DND-41 (cell line): ENCODE results near the gene NLRP4.

Experiments used
- CTCF ChIP-seq: IDR thresholded peaks from 2 replicates; pipeline ENCODE4 v1.5.1; 2012; ENCODE audit warnings: borderline replicate concordance, low read length, moderate library complexity, mild to moderate bottlenecking; ENCODE audit not compliant: poor library complexity, severe bottlenecking; ENCODE audit errors: extremely low read depth
- EZH2 ChIP-seq: IDR thresholded peaks from 3 replicates; pipeline ENCODE4 v1.6.1; 2012; ENCODE audit warnings: borderline replicate concordance, low read depth, mild to moderate bottlenecking, moderate library complexity, low read length, inconsistent platforms; ENCODE audit not compliant: severe bottlenecking

DNA sequence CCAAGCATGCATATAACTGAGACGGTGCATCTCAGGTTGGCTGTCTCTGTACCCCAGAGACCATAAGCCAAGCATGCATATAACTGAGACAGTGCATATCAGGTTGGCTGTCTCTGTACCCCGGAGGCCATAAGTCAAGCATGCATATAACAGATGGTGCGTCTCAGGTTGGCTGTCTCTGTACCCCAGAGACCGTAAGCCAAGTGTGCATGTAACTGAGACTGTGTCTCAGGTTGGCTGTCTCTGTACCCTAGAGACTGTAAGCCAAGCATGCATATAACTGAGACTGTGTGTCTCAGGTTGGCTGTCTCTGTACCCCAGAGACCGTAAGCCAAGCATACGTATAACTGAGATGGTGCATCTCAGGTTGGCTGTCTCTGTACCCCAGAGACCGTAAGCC is 30.8 kb downstream of the NLRP4 start:
- TF ChIP-seq EZH2 (no peak), CTCF (no peak)
